ENCODE results near the gene PAH.

Gene PAH

GRCh38 chr12:102917026-102917787, at the start of gene PAH:
TSS of gene PAH (minus strand) at chr12:102917244. CDS start at chr12:102917130, 114 bp downstream.
- DNase-seq, result no peak

DNA sequence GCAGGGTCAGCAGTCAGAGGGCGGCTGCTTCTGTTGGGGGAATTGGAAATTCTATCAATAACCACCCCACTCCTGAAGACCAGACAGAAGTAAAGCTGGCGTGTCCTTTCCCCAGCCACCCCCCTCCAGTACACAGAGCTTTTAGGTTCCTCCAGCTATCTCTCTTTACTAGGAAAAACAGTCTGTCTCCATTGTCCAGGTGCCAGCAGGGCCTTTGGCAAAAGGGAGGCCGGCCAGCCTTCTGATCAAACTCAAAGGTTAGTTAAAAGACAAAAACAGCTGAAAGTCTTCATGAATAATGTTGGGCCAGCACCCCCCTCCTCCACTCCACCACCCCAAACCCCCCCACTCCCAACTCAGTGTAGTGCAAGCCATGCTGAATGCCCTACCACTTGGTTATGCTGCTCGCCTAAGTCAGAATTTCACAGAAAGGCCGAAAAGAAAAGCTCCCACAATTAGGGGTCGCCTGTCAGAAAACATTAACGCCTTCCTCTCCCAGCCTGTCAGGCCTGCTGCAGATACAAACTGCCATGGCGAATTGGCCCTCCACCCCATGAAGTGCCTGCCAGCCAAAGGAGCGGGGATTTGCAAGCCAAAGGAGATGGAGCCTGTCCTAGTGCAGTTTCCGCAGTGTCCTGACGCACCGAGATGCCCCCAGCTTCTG, 49.3 kb upstream of the PAH start:
- DNase-seq, result no peak

DNA sequence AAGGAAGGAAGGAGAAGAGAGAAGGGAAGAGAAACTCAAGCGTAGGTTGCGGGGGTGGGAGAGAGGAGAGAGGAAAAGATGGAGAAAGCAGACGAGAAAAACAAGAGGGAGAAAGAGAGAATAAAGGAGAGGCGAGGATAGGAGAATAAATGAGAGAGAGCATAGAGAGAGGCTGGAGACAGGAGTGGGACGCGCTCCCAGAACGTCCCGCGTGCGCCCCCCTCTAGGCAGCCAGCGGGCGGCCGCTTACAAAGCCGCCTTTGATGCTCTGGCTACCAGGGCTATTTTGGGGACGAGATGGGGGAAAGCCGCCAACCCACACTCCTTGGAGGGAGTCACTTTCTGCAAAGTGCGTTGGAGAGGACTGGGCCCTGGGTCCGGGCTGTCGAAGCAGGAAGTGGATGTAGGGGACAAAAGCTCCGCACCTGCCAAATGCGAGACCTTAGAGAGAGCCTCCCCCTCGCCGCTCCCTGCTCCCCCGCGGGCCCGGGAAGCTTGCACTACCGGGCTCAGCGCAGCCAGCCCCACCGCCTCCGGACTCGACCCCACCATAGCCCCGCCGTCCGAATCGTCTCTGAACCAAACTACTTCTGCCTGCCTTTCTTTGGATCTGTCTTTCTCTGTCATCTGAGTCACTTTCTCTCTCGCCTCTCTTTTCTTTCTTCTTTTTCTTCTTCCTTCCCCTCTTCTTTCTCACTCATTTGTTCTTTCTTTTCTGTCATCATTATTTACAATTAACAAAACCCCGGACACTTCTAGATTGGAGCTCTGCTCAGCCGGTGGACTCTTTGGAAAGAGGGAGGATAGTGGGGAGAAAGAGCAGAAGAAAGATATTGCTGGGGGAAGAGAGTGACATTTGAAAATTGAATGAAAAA, 48.5 kb upstream of the PAH start:
- no peak for DNase-seq

GRCh38 chr12:102964872-102965271, 47.8 kb upstream of the PAH start:
- no peak for DNase-seq

DNA sequence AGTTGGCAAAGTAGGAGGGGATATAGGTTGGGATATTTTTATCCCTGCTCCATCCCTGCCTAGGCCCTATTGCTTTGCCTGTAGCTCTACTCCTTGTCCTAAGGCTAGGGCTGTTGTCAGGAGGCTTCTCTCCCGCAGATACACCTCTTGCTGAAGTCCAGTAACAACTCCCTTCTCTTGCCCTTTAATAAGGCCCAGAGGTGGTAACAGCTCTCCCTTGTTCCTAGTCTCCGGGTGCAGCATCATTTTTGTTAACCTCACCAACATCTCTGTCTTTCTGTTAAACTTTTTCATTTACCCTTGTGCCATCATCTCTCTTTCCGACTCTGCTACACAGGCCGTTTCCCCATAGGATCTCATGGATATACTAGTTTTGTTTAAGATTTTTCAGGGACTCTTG, 46.8 kb upstream of the PAH start:
- no peak for DNase-seq

DNA sequence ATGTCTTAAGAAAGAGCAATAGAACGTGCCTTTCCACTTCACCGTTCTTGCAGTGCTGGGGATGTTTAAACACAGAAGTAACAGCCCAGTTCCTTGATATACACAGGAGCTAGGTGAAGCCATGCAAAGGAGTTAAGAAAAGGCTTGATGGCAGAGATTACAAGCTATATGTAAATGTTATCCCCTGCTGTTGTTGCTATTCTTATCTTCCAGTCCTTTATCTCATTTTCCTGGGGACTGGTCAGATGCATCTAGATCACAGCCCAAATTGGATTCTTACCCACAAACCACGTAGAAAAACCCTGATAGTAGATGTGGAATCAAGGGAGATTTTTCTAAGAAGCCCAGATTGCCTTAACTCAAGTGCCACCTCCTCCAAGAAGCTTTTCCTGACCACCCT, 45.9 kb upstream of the PAH start:
- no peak for DNase-seq

GRCh38 chr12:102962532-102962931, 45.5 kb upstream of the PAH start:
- no peak for DNase-seq

- no peak for DNase-seq
These were observed 44.4 kb upstream of the PAH start for GRCh38 chr12:102961466-102961855.

GRCh38 chr12:102960766-102961465, 43.9 kb upstream of the PAH start:
- DNase-seq, result no peak

GRCh38 chr12:102959391-102959790, 42.3 kb upstream of the PAH start:
- no peak for DNase-seq

- DNase-seq, result no peak
These were observed 41.8 kb upstream of the PAH start for GRCh38 chr12:102958830-102959176.

DNA sequence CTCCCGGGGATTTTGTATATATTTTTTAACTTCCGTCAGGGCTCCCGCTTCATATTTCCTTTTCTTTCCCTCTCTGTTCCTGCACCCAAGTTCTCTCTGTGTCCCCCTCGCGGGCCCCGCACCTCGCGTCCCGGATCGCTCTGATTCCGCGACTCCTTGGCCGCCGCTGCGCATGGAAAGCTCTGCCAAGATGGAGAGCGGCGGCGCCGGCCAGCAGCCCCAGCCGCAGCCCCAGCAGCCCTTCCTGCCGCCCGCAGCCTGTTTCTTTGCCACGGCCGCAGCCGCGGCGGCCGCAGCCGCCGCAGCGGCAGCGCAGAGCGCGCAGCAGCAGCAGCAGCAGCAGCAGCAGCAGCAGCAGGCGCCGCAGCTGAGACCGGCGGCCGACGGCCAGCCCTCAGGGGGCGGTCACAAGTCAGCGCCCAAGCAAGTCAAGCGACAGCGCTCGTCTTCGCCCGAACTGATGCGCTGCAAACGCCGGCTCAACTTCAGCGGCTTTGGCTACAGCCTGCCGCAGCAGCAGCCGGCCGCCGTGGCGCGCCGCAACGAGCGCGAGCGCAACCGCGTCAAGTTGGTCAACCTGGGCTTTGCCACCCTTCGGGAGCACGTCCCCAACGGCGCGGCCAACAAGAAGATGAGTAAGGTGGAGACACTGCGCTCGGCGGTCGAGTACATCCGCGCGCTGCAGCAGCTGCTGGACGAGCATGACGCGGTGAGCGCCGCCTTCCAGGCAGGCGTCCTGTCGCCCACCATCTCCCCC, 41.2 kb upstream of the PAH start:
- no peak for DNase-seq

GRCh38 chr12:102957339-102958050, 40.5 kb upstream of the PAH start, which contains the start of gene ASCL1:
TSS of gene ASCL1 (plus strand) at chr12:102957674. CDS start at chr12:102958245, 571 bp downstream.
- DNase-seq, result no peak

DNA sequence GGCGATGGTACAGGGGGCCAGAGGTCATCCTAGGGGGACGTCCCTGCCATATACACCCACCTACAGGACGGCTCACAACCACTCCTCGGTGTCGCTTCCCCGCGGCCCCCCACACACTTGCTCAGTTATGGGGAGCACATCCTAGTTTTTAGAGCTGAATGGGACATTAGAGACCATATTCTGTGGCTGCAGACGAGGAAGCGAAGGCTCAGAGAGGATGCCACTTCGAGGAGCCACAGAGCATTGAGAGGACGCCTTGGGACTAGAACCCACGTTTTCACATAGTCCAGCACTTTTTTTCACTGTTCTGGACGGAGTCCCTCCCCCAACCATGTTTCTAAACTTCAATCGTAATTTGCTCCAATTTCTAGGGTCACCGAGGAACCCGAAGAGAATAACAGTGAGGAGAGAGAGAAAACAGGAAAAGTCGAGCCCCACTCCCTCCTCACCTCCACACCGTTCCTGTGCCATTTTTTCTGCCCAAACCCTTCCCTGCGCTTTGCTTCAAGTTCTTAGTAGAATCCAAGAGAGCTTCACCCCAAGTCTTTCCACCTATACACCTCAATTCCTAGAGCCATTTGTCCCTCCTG, 39.8 kb upstream of the PAH start:
- DNase-seq, result no peak

GRCh38 chr12:102955926-102956737, 39.1 kb upstream of the PAH start:
- DNase-seq, result no peak

DNA sequence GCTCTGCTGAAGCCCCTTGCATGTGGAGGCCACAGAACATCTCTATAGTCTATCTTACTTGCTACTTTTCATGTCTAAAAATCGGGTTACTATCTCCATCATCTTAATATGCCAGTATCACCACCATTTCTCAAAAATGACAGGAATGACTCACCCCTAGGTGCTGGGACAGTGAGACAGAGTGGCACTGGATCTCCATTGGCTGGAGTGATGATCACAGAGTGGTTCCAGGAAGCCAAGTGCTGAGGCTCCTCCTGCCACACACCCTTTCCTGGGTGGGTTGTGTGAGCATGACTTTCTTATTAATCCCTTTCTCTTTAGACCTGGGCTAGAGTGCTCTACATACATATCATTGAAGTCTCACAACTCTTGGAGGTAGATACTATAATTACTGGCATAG, 37.1 kb upstream of the PAH start:
- DNase-seq, result no peak

- DNase-seq, result no peak
These were observed 36.2 kb upstream of the PAH start for GRCh38 chr12:102953221-102953620.

DNA sequence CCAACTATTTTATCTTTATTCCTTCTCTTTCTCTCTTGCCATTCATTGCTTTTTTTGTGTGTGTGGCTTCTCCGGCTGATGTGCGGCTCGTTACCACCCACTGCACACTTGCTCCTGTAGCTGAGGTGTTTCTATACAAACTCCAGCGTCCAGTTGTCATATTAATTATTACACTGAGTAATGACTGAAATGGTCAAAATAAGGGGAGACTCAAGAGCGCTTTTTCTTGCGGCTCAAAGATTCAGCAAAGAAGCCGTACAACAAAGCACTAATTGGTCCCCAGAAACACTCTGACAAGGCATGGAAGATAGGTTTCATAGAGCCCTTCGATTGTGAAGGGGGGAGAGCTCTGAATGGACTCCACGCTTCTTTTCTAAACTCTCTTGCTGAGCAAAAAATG, 34.8 kb upstream of the PAH start:
- no peak for DNase-seq

DNA sequence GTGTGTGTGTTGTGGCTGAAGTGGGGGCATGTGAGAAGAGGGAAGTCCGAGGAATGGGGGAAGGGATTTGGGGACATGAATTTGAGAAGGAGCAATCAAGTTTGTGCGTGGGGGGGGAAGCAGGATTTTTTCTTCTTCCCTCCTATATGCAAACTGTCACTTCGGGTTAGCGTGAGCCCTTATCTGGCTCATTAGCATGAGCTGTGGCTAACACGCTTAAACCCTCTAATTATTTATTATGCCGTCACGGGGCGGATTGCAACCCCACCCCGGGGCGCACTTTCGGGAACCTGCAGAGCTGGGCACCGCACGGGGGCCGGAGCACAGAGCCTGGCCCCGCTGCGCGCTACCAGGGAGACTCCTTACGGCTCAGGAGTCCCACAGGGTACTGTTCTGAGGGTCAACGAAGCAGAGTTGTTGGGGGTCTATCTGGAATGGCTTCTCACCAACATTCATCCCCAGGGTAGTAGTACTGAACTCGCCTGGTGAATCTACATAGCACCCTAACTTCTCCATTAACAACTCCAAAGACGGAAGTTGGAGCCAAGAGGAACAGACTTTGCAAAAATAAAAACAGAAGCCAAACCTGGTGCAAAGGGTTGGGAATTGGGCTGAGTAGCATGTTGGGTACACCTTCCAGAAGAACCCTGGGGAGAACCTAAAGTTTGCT, 34.0 kb upstream of the PAH start:
- no peak for DNase-seq
